Stimulated activated CD4-positive, alpha-beta T cell treated with anti-CD3 and anti-CD28 coated beads, Interleukin-15, amount 100 ng/mL, for 1 hour (primary cell): ENCODE data around the gene TBC1D32.
A peak's percentile ranks its signal among the peaks of the same experiment; 100 is the strongest.
"Not testable (repeated sequence)": the region's sequence is repeated elsewhere in the genome, so short reads cannot be mapped to it uniquely, and the experiment has no call there.

Experiments used
- DNase-seq, 2 donors: peaks; one replicate each; pipeline ENCODE4 v3.0.0-alpha.2; 2020; ENCODE audit warnings: low read depth in 1 of 2, low spot score in 1 of 2

TBC1D32 gene

GRCh38 chr6:121334299-121335086 lies at the start of gene TBC1D32:
Gene TBC1D32 (minus strand): TSS chr6:121334480. CDS start chr6:121334430, 50 bp downstream.
- peak; percentile 65 to 76 for DNase-seq

- DNase-seq = no peak
These were observed 49.2 kb upstream of the TBC1D32 start for GRCh38 chr6:121383478-121383877.

GRCh38 chr6:121382467-121383121 lies 48.3 kb upstream of the TBC1D32 start:
- no peak for DNase-seq

- DNase-seq = no peak
These were observed 42.1 kb upstream of the TBC1D32 start for GRCh38 chr6:121376411-121376810.

- not testable (repeated sequence) for DNase-seq
These were observed 39.9 kb upstream of the TBC1D32 start for GRCh38 chr6:121374219-121374618.

GRCh38 chr6:121365536-121366521 lies 31.5 kb upstream of the TBC1D32 start:
- no peak for DNase-seq

- DNase-seq = no peak
These were observed 22.3 kb upstream of the TBC1D32 start for GRCh38 chr6:121356575-121356974.

GRCh38 chr6:121354764-121355163 lies 20.5 kb upstream of the TBC1D32 start:
- DNase-seq = no peak

- no peak for DNase-seq
These were observed 18.7 kb upstream of the TBC1D32 start for GRCh38 chr6:121352941-121353340.

- no peak for DNase-seq
These were observed 17.6 kb upstream of the TBC1D32 start for GRCh38 chr6:121351916-121352315.

- DNase-seq = no peak
These were observed 15.3 kb upstream of the TBC1D32 start for GRCh38 chr6:121349596-121349995.

- DNase-seq = no peak
These were observed 13.2 kb upstream of the TBC1D32 start for GRCh38 chr6:121347484-121347883.

- no peak for DNase-seq
These were observed 10.3 kb upstream of the TBC1D32 start for GRCh38 chr6:121344539-121344938.

GRCh38 chr6:121339639-121340226 lies 5.5 kb upstream of the TBC1D32 start:
- DNase-seq = no peak

- no peak for DNase-seq
These were observed 4.7 kb upstream of the TBC1D32 start for GRCh38 chr6:121338956-121339355.

- DNase-seq = no peak
These were observed 4.1 kb upstream of the TBC1D32 start for GRCh38 chr6:121338366-121338765.

- DNase-seq = no peak
These were observed 1.1 kb upstream of the TBC1D32 start for GRCh38 chr6:121335087-121336008.

GRCh38 chr6:121333694-121334093 lies 586 bp downstream of the TBC1D32 start:
- not testable (repeated sequence) for DNase-seq

- no peak for DNase-seq
These were observed 1.1 kb downstream of the TBC1D32 start for GRCh38 chr6:121333196-121333595.

GRCh38 chr6:121330516-121330915 lies 3.8 kb downstream of the TBC1D32 start:
- no peak for DNase-seq
